ENCODE data around the gene DOCK11. TPM values are rescaled to one million over a fixed set of nuclear protein-coding genes. Genes with fewer than 3 reads are reported as not detected.

Gene DOCK11
- total RNA-seq, 4 donors from 2014 or later, result 6.4 to 16.4 (median 9.8) TPM

GRCh38 chrX:118558926-118559325, 63.3 kb downstream of the DOCK11 start:
- Histone ChIP-seq H3K27ac (no peak overlapping the region), H3K9me3 (no peaks in the 10 kb centered on the region), H3K4me1 (no peaks in the 10 kb centered on the region), H3K27me3 (no peaks in the 10 kb centered on the region), H3K36me3 (no peaks in the 10 kb centered on the region), H3K4me3 (no peak overlapping the region)
- in situ Hi-C loops (cut with MboI; ENCODE audit: low pct_ligation_motif_present in 1 of 4, low pct_unique_long_range_greater_than_20kb in 1 of 4, low sequenced_read_pairs in 3 of 4) (no loop called here), intact Hi-C loops (cut with DNase I; ENCODE audit: low total_unique reads) (no loop called here)
- no peak for TF ChIP-seq POLR2A (IDR thresholded peaks at IDR 0.05)
- TF ChIP-seq EP300 (IDR thresholded peaks at IDR 0.05; ENCODE audit: low read depth), result no peak
- no peak for TF ChIP-seq CTCF (IDR thresholded peaks at IDR 0.05)
- TF ChIP-seq POLR2AphosphoS5 (IDR thresholded peaks at IDR 0.05), result no peak
- no peak for DNase-seq

- in situ Hi-C loops (cut with MboI; ENCODE audit: low pct_ligation_motif_present in 1 of 4, low pct_unique_long_range_greater_than_20kb in 1 of 4, low sequenced_read_pairs in 3 of 4) (no loop called here), intact Hi-C loops (cut with DNase I; ENCODE audit: low total_unique reads) (no loop called here)
- Histone ChIP-seq H3K27me3 (no peaks in the 10 kb centered on the region), H3K36me3 (no peaks in the 10 kb centered on the region), H3K9me3 (no peaks in the 10 kb centered on the region), H3K4me1 (no peaks in the 10 kb centered on the region), H3K4me3 (no peak overlapping the region), H3K27ac (no peak overlapping the region)
- 73% methylated on average over 1 of the region's 1 CpG; no CpG with 5 or more reads in 1 of the 2 donors for WGBS, 2 donors (ENCODE audit: low coverage in 1 of 2)
- TF ChIP-seq POLR2AphosphoS5 (IDR thresholded peaks at IDR 0.05) (no peak), EP300 (IDR thresholded peaks at IDR 0.05; ENCODE audit: low read depth) (no peak), CTCF (IDR thresholded peaks at IDR 0.05) (no peak), POLR2A (IDR thresholded peaks at IDR 0.05) (no peak)
- no peak for DNase-seq
Observed at GRCh38 chrX:118560489-118560888, 64.9 kb downstream of the DOCK11 start.

- H3K36me3 ChIP-seq, result no peaks in the 10 kb centered on the region
- intact Hi-C loops (cut with DNase I; ENCODE audit: low total_unique reads), result no loop called here
- in situ Hi-C loops (cut with MboI; ENCODE audit: low pct_ligation_motif_present in 1 of 4, low pct_unique_long_range_greater_than_20kb in 1 of 4, low sequenced_read_pairs in 3 of 4), result no loop called here
- DNase-seq, result no peak
- no peak overlapping the region for H3K4me3 ChIP-seq
- H3K9me3 ChIP-seq, result no peaks in the 10 kb centered on the region
- H3K27me3 ChIP-seq, result no peaks in the 10 kb centered on the region
- H3K27ac ChIP-seq, result no peak overlapping the region
- 28 to 30% methylated on average over 3 to 4 of the region's 4 CpGs for WGBS, 2 donors (ENCODE audit: low coverage in 1 of 2)
- H3K4me1 ChIP-seq, result no peaks in the 10 kb centered on the region
- no peak for TF ChIP-seq POLR2AphosphoS5 (IDR thresholded peaks at IDR 0.05)
- no peak for TF ChIP-seq EP300 (IDR thresholded peaks at IDR 0.05; ENCODE audit: low read depth)
- no peak for TF ChIP-seq CTCF (IDR thresholded peaks at IDR 0.05)
- TF ChIP-seq POLR2A (IDR thresholded peaks at IDR 0.05), result no peak
Observed at GRCh38 chrX:118562582-118563164, 67.1 kb downstream of the DOCK11 start.

GRCh38 chrX:118564498-118564897, 68.9 kb downstream of the DOCK11 start:
- Histone ChIP-seq H3K4me3 (no peak overlapping the region), H3K36me3 (no peaks in the 10 kb centered on the region), H3K9me3 (no peaks in the 10 kb centered on the region), H3K27me3 (no peaks in the 10 kb centered on the region), H3K27ac (no peak overlapping the region), H3K4me1 (no peaks in the 10 kb centered on the region)
- no peak for DNase-seq
- TF ChIP-seq EP300 (IDR thresholded peaks at IDR 0.05; ENCODE audit: low read depth) (no peak), CTCF (IDR thresholded peaks at IDR 0.05) (no peak), POLR2AphosphoS5 (IDR thresholded peaks at IDR 0.05) (no peak), POLR2A (IDR thresholded peaks at IDR 0.05) (no peak)
- in situ Hi-C loops (cut with MboI; ENCODE audit: low pct_ligation_motif_present in 1 of 4, low pct_unique_long_range_greater_than_20kb in 1 of 4, low sequenced_read_pairs in 3 of 4), result no loop called here
- intact Hi-C loops (cut with DNase I; ENCODE audit: low total_unique reads), result no loop called here
- 71% methylated on average over 1 of the region's 1 CpG; no CpG with 5 or more reads in 1 of the 2 donors for WGBS, 2 donors (ENCODE audit: low coverage in 1 of 2)
